Keratinocyte (primary cell): Measurements from ENCODE around the gene SND1. TPM values are rescaled to one million over a fixed set of nuclear protein-coding genes. Genes with fewer than 3 reads are reported as not detected.

Source experiments
- DNase-seq: peaks from one replicate; pipeline ENCODE4 v3.0.0-alpha.2; 2011; ENCODE audit warnings: low read depth, missing footprints, low spot score
- FAIRE-seq: peaks from 2 replicates; lab custom pipeline; 2011; peaks lifted over from hg19 to GRCh38; lab: Jason Lieb, UNC
- H2AFZ ChIP-seq: 2 replicates; pipeline ENCODE4 v1.6.0; 2012; ENCODE audit warnings: low read length, control low read depth, inconsistent platforms; ENCODE audit not compliant: control insufficient read depth
- H3K27ac ChIP-seq: 2 replicates; pipeline ENCODE4 v1.5.1; 2011; ENCODE audit warnings: low read length; ENCODE audit not compliant: control insufficient read depth, insufficient read depth
- H3K27me3 ChIP-seq: 3 replicates; pipeline ENCODE4 v1.6.0; 2011; ENCODE audit warnings: low read length; ENCODE audit not compliant: control insufficient read depth, insufficient read depth; ENCODE audit errors: extremely low read depth
- H3K36me3 ChIP-seq, 2 experiments: 2 replicates in 1 of 2; 3 replicates in 1 of 2; pipeline ENCODE4 v1.5.1; 2011; ENCODE audit warnings: low read length in 2 of 2, mild to moderate bottlenecking in 1 of 2; ENCODE audit not compliant: control insufficient read depth in 2 of 2, insufficient read depth in 2 of 2; ENCODE audit errors: extremely low read depth in 1 of 2
- H3K4me1 ChIP-seq: 3 replicates; pipeline ENCODE4 v1.5.1; 2011; ENCODE audit warnings: low read length; ENCODE audit not compliant: control insufficient read depth, insufficient read depth; ENCODE audit errors: extremely low read depth
- H3K4me2 ChIP-seq: 3 replicates; pipeline ENCODE4 v1.6.0; 2011; ENCODE audit warnings: low read depth, low read length; ENCODE audit not compliant: control insufficient read depth, insufficient read depth; ENCODE audit errors: extremely low read depth
- H3K4me3 ChIP-seq, 3 experiments: fragments of 200-600 bp in 1 of 3; sonication (generic) in 1 of 3; 2 replicates in 2 of 3; 3 replicates in 1 of 3; pipeline ENCODE4 v1.5.1; 2011 to 2016; ENCODE audit warnings: low read length in 3 of 3, mild to moderate bottlenecking in 3 of 3, control low read depth in 2 of 3, inconsistent platforms in 1 of 3, low read depth in 1 of 3, mixed read lengths in 1 of 3, mixed run types in 1 of 3, moderate library complexity in 1 of 3; ENCODE audit not compliant: control insufficient read depth in 2 of 3, insufficient read depth in 2 of 3; ENCODE audit errors: extremely low read depth in 1 of 3
- H3K79me2 ChIP-seq: 2 replicates; pipeline ENCODE4 v1.6.0; 2012; ENCODE audit warnings: low read length; ENCODE audit not compliant: control insufficient read depth, insufficient read depth
- H3K9ac ChIP-seq: 3 replicates; pipeline ENCODE4 v1.6.0; 2011; ENCODE audit warnings: low read length; ENCODE audit not compliant: control insufficient read depth, insufficient read depth; ENCODE audit errors: extremely low read depth
- H3K9me1 ChIP-seq: 3 replicates; pipeline ENCODE4 v1.6.0; 2011; ENCODE audit warnings: low read length; ENCODE audit not compliant: control insufficient read depth, insufficient read depth; ENCODE audit errors: extremely low read depth
- H3K9me3 ChIP-seq: 2 replicates; pipeline ENCODE4 v1.5.1; 2012; ENCODE audit warnings: low read depth, low read length; ENCODE audit not compliant: control insufficient read depth
- H4K20me1 ChIP-seq: 3 replicates; pipeline ENCODE4 v1.6.0; 2011; ENCODE audit warnings: low read length; ENCODE audit not compliant: control insufficient read depth, insufficient read depth; ENCODE audit errors: extremely low read depth
- CTCF ChIP-seq, 3 experiments: IDR thresholded peaks in 1 of 3; conservative IDR thresholded peaks in 1 of 3; optimal IDR thresholded peaks in 1 of 3; 2 replicates in 2 of 3; 3 replicates in 1 of 3; pipeline versions ENCODE3 to v1.5.1; 2011; ENCODE audit warnings: low read length in 3 of 3, mild to moderate bottlenecking in 3 of 3, moderate library complexity in 2 of 3, control low read depth in 1 of 3, inconsistent platforms in 1 of 3; ENCODE audit not compliant: insufficient read depth in 2 of 3; ENCODE audit errors: extremely low read depth in 1 of 3
- EZH2 ChIP-seq: IDR thresholded peaks from one replicate; pipeline ENCODE4 v1.6.1; 2012; ENCODE audit warnings: inconsistent platforms, mild to moderate bottlenecking, low read length, moderate library complexity
- dilution Hi-C: fragments of 300-500 bp; cut with MboI; formaldehyde crosslinking; loops from one replicate; pipeline ENCODE4 v1.7.0; 2020; ENCODE audit warnings: low sequenced_read_pairs; ENCODE audit not compliant: extremely low pct_ligation_motif_present
- polyA plus RNA-seq, 5 experiments: library from polyadenylated mRNA; depleted of rRNA in 3 of 5; stranded (reverse) in 3 of 5; stranded (forward) in 1 of 5; unstranded in 1 of 5; fragments of >200 nt; gene quantifications; 1 replicate in 1 of 5; 2 replicates in 3 of 5; 3 replicates in 1 of 5; pipeline versions ENCODE4 v1.2.1 to v1.2.3, GENCODE V29; 2011 to 2012; ENCODE audit warnings: missing spikeins in 2 of 5, low read depth in 1 of 5, low replicate concordance in 1 of 5

SND1 gene
- polyA plus RNA-seq, 1 donor (not counting 4 experiments of a cell fraction or from before 2014, with no cell fraction given) = 140 TPM

- no peaks in the 10 kb centered on the region for H3K9me1 ChIP-seq
- no peaks in the 10 kb centered on the region for H4K20me1 ChIP-seq
- dilution Hi-C loops = no loop called here
- DNase-seq = no peak
- H3K4me1 ChIP-seq = no peaks in the 10 kb centered on the region
- H3K4me2 ChIP-seq = no peak overlapping the region
- no peak for TF ChIP-seq EZH2
- no peak for TF ChIP-seq CTCF (optimal IDR thresholded peaks at IDR 0.05 in 1 of 3, IDR thresholded peaks at IDR 0.05 in 1 of 3, conservative IDR thresholded peaks at IDR 0.05 in 1 of 3; ENCODE audit: extremely low read depth in 1 of 3, insufficient read depth in 2 of 3, low read length in 3 of 3)
- H3K79me2 ChIP-seq = peaks cover 2% of the 10 kb centered on the region
- no peaks in the 10 kb centered on the region for H3K27me3 ChIP-seq
- H3K9me3 ChIP-seq = peaks cover 2% of the 10 kb centered on the region
- FAIRE-seq = no peak
- H2AFZ ChIP-seq = no peak overlapping the region
- no peak overlapping the region for H3K9ac ChIP-seq
- peaks cover 0 to 3% of the 10 kb centered on the region in 2 experiments for H3K36me3 ChIP-seq
- H3K27ac ChIP-seq = no peak overlapping the region
- no peak overlapping the region for H3K4me3 ChIP-seq
Observed at GRCh38 chr7:127981965-127982364, 330.0 kb downstream of the SND1 start.

- peaks cover 2% of the 10 kb centered on the region for H4K20me1 ChIP-seq
- no peaks in the 10 kb centered on the region for H3K9me1 ChIP-seq
- H3K79me2 ChIP-seq = peaks cover 2% of the 10 kb centered on the region
- H3K9ac ChIP-seq = no peak overlapping the region
- no peak overlapping the region for H3K27ac ChIP-seq
- peaks cover 0 to 2% of the 10 kb centered on the region in 2 experiments for H3K36me3 ChIP-seq
- dilution Hi-C loops = no loop called here
- no peak for DNase-seq
- FAIRE-seq = no peak
- no peak overlapping the region for H3K4me3 ChIP-seq
- H3K4me2 ChIP-seq = no peak overlapping the region
- no peaks in the 10 kb centered on the region for H3K9me3 ChIP-seq
- no peaks in the 10 kb centered on the region for H3K27me3 ChIP-seq
- H2AFZ ChIP-seq = no peak overlapping the region
- TF ChIP-seq EZH2 (no peak), CTCF (optimal IDR thresholded peaks at IDR 0.05 in 1 of 3, IDR thresholded peaks at IDR 0.05 in 1 of 3, conservative IDR thresholded peaks at IDR 0.05 in 1 of 3; ENCODE audit: extremely low read depth in 1 of 3, insufficient read depth in 2 of 3, low read length in 3 of 3) (no peak)
- H3K4me1 ChIP-seq = no peaks in the 10 kb centered on the region
Observed at GRCh38 chr7:127983804-127984332, 331.9 kb downstream of the SND1 start.
